ENCODE data around the gene LYZL6.
A peak's percentile ranks its signal among the peaks of the same experiment; 100 is the strongest.

Gene LYZL6

GRCh38 chr17:35932586-35932985 is 10.9 kb downstream of the LYZL6 start:
- peaks cover 11% of the 10 kb centered on the region for H3K36me3 Mint-ChIP-seq
- H3K27me3 Mint-ChIP-seq, result peaks cover 31% of the 10 kb centered on the region
- H3K4me1 Mint-ChIP-seq, result peaks cover 25% of the 10 kb centered on the region
- no peak for DNase-seq
- H3K9me3 Mint-ChIP-seq, result no peaks in the 10 kb centered on the region
- no peak overlapping the region for H3K4me3 Mint-ChIP-seq
- CTCF ChIA-PET, result no interaction called here
- H3K27ac Mint-ChIP-seq, result no peak overlapping the region

- no peak overlapping the region for H3K27ac Mint-ChIP-seq
- no peak for DNase-seq
- H3K9me3 Mint-ChIP-seq, result no peaks in the 10 kb centered on the region
- H3K36me3 Mint-ChIP-seq, result peaks cover 12% of the 10 kb centered on the region
- H3K4me1 Mint-ChIP-seq, result peaks cover 26% of the 10 kb centered on the region
- CTCF ChIA-PET, result interaction anchor here (2.0 kb wide), 1 partner anchor 52 kb away, joined by 6 read pairs; the partner anchor contains the start of gene CCL5
- H3K27me3 Mint-ChIP-seq, result peaks cover 29% of the 10 kb centered on the region
- H3K4me3 Mint-ChIP-seq, result no peak overlapping the region
These were observed 11.6 kb downstream of the LYZL6 start for GRCh38 chr17:35931794-35932425.

- CTCF ChIA-PET, result interaction anchor here (0.9 to 2.0 kb wide), 5 partner anchors 14 to 122 kb away, joined by 3 to 6 read pairs (median 4); partner anchors contain the start of gene CCL5
- Mint-ChIP-seq H3K4me1 (peaks cover 26% of the 10 kb centered on the region), H3K4me3 (peak within 1 kb of the TSS; percentile 78), H3K27ac (peak within 1 kb of the TSS; percentile 75), H3K9me3 (no peaks in the 10 kb centered on the region), H3K27me3 (peaks cover 22% of the 10 kb centered on the region), H3K36me3 (peaks cover 15% of the 10 kb centered on the region)
- DNase-seq, result peak; percentile 90
These were observed 13.1 kb downstream of the LYZL6 start, which contains the start of gene RDM1 for GRCh38 chr17:35930211-35931065. Gene RDM1, minus strand, starts transcription at chr17:35930773. Its CDS starts 46 bp downstream, at chr17:35930727.

- Mint-ChIP-seq H3K9me3 (no peaks in the 10 kb centered on the region), H3K27ac (no peak overlapping the region), H3K27me3 (peaks cover 4% of the 10 kb centered on the region), H3K4me3 (no peak overlapping the region), H3K4me1 (peaks cover 35% of the 10 kb centered on the region), H3K36me3 (peaks cover 29% of the 10 kb centered on the region)
- DNase-seq, result no peak
- CTCF ChIA-PET, result no interaction called here
These were observed 15.8 kb downstream of the LYZL6 start for GRCh38 chr17:35927714-35928113.

GRCh38 chr17:35923609-35924114 is 19.9 kb downstream of the LYZL6 start:
- Mint-ChIP-seq H3K4me3 (no peak overlapping the region), H3K9me3 (no peaks in the 10 kb centered on the region), H3K27me3 (no peaks in the 10 kb centered on the region), H3K4me1 (peaks cover 39% of the 10 kb centered on the region), H3K36me3 (peaks cover 46% of the 10 kb centered on the region), H3K27ac (no peak overlapping the region)
- DNase-seq, result no peak
- CTCF ChIA-PET, result interaction anchor here (1.2 kb wide), 1 partner anchor 11 kb away, joined by 3 read pairs; no protein-coding TSS in a partner anchor

GRCh38 chr17:35920229-35920628 is 23.3 kb downstream of the LYZL6 start:
- no peak overlapping the region for H3K4me3 Mint-ChIP-seq
- no peaks in the 10 kb centered on the region for H3K27me3 Mint-ChIP-seq
- peaks cover 36% of the 10 kb centered on the region for H3K4me1 Mint-ChIP-seq
- H3K9me3 Mint-ChIP-seq, result no peaks in the 10 kb centered on the region
- peaks cover 47% of the 10 kb centered on the region for H3K36me3 Mint-ChIP-seq
- no peak for DNase-seq
- CTCF ChIA-PET, result interaction anchor here (0.7 kb wide), 1 partner anchor 71 kb away, joined by 3 read pairs; no protein-coding TSS in a partner anchor
- peak overlapping the region; percentile 39 for H3K27ac Mint-ChIP-seq

- H3K4me3 Mint-ChIP-seq, result no peak overlapping the region
- no peak overlapping the region for H3K27ac Mint-ChIP-seq
- DNase-seq, result no peak
- H3K9me3 Mint-ChIP-seq, result no peaks in the 10 kb centered on the region
- CTCF ChIA-PET, result interaction anchor here (0.8 to 1.0 kb wide), 2 partner anchors 27 to 57 kb away, joined by 3 read pairs; no protein-coding TSS in a partner anchor
- H3K4me1 Mint-ChIP-seq, result peaks cover 27% of the 10 kb centered on the region
- no peaks in the 10 kb centered on the region for H3K27me3 Mint-ChIP-seq
- peaks cover 38% of the 10 kb centered on the region for H3K36me3 Mint-ChIP-seq
These were observed 24.8 kb downstream of the LYZL6 start for GRCh38 chr17:35918665-35919064.

- Mint-ChIP-seq H3K9me3 (no peaks in the 10 kb centered on the region), H3K27ac (no peak overlapping the region), H3K4me3 (no peak overlapping the region), H3K36me3 (peaks cover 34% of the 10 kb centered on the region), H3K4me1 (peaks cover 26% of the 10 kb centered on the region), H3K27me3 (no peaks in the 10 kb centered on the region)
- CTCF ChIA-PET, result no interaction called here
- no peak for DNase-seq
These were observed 25.8 kb downstream of the LYZL6 start for GRCh38 chr17:35917519-35918213.

GRCh38 chr17:35915153-35915964 is 28.2 kb downstream of the LYZL6 start:
- Mint-ChIP-seq H3K9me3 (no peaks in the 10 kb centered on the region), H3K36me3 (peaks cover 24% of the 10 kb centered on the region), H3K4me3 (no peak overlapping the region), H3K4me1 (peaks cover 15% of the 10 kb centered on the region), H3K27ac (no peak overlapping the region), H3K27me3 (no peaks in the 10 kb centered on the region)
- no peak for DNase-seq
- CTCF ChIA-PET, result interaction anchor here (1.2 to 1.4 kb wide), 2 partner anchors 36 to 59 kb away, joined by 3 read pairs; partner anchors contain the start of gene CCL5

- Mint-ChIP-seq H3K9me3 (no peaks in the 10 kb centered on the region), H3K36me3 (peaks cover 14% of the 10 kb centered on the region), H3K4me1 (peaks cover 6% of the 10 kb centered on the region), H3K4me3 (no peak overlapping the region), H3K27me3 (no peaks in the 10 kb centered on the region), H3K27ac (no peak overlapping the region)
- CTCF ChIA-PET, result interaction anchor here (1.4 kb wide), 1 partner anchor 35 kb away, joined by 3 read pairs; the partner anchor contains the start of gene CCL5
- no peak for DNase-seq
These were observed 29.2 kb downstream of the LYZL6 start for GRCh38 chr17:35914354-35914753.

GRCh38 chr17:35913609-35914008 is 29.9 kb downstream of the LYZL6 start:
- no peak for DNase-seq
- H3K4me1 Mint-ChIP-seq, result peaks cover 4% of the 10 kb centered on the region
- H3K4me3 Mint-ChIP-seq, result no peak overlapping the region
- CTCF ChIA-PET, result interaction anchor here (1.4 kb wide), 1 partner anchor 34 kb away, joined by 3 read pairs; the partner anchor contains the start of gene CCL5
- H3K27me3 Mint-ChIP-seq, result no peaks in the 10 kb centered on the region
- no peak overlapping the region for H3K27ac Mint-ChIP-seq
- peaks cover 13% of the 10 kb centered on the region for H3K36me3 Mint-ChIP-seq
- no peaks in the 10 kb centered on the region for H3K9me3 Mint-ChIP-seq

GRCh38 chr17:35912942-35913341 is 30.6 kb downstream of the LYZL6 start:
- Mint-ChIP-seq H3K9me3 (no peaks in the 10 kb centered on the region), H3K4me3 (no peak overlapping the region), H3K27me3 (no peaks in the 10 kb centered on the region), H3K27ac (no peak overlapping the region), H3K36me3 (peaks cover 6% of the 10 kb centered on the region), H3K4me1 (no peaks in the 10 kb centered on the region)
- CTCF ChIA-PET, result interaction anchor here (0.8 kb wide), 1 partner anchor 11 kb away, joined by 3 read pairs; no protein-coding TSS in a partner anchor
- DNase-seq, result no peak

- DNase-seq, result no peak
- Mint-ChIP-seq H3K4me3 (no peak overlapping the region), H3K27me3 (no peaks in the 10 kb centered on the region), H3K36me3 (peaks cover 5% of the 10 kb centered on the region), H3K9me3 (no peaks in the 10 kb centered on the region), H3K4me1 (no peaks in the 10 kb centered on the region), H3K27ac (no peak overlapping the region)
- CTCF ChIA-PET, result interaction anchor here (0.8 to 1.1 kb wide), 2 partner anchors 9 to 12 kb away, joined by 3 read pairs; no protein-coding TSS in a partner anchor
These were observed 31.1 kb downstream of the LYZL6 start for GRCh38 chr17:35912339-35912912.
